ENCODE results near the gene AGPS.

AGPS gene

DNA sequence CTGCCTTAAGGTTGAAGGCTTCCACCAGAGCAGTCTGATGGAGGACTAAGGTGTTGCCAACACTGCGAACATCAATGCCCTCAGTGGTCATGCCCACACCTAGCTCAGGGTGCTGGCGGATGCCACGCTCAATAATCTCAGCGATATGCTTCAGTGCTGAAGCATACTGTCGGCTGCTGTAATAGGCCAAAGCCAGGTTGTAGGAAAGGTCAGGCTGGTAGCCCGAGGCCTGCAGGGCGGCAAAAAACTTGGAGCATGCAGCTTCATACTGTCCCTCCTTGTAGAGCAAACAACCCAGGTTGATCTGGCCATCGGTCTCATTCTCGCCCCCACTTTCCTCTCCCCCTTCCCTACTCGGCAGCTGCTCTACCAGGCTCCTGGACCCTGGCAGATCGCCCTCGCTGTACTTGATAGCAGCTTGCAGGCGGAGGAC, 159.4 kb downstream of the AGPS start:
- no peak for DNase-seq (ENCODE audit: low read depth)

DNA sequence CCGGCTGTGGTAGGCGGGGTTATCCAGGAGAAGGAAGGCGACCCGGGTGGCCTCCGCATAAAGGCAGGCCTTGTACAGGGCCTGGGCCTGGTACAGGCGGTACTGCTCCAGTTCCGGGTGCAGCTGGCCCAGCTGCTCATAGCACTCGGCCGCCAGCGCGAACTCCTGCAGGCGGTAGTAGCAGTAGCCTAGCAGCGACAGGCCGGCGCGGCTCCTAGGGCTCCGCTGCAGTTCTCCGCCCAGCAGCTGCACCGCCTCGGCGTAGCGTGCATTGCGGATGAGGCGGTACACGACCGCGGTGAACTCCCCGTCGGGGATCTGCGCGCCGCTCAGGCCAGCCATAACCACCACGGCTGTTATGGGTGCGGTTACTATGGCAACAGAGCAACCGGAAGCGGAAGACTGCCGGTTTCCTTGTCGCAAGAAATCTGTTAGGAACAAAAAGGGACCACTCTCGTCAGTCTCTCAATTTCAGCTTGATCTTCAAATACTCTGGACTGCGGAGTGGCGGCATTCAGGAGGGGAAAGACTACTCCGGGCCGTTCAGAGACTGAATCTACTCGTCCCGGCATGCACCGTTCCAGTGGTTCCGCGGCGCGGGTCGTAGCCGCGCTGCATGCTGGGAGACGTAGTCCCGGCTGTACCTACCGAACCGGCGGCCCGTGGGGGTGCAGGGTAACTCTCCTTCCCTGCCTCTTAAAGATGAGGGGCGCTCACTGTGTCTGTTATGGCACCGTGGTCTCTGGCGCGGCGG, 160.0 kb downstream of the AGPS start:
- peak; percentile 77 for DNase-seq (ENCODE audit: low read depth)

DNA sequence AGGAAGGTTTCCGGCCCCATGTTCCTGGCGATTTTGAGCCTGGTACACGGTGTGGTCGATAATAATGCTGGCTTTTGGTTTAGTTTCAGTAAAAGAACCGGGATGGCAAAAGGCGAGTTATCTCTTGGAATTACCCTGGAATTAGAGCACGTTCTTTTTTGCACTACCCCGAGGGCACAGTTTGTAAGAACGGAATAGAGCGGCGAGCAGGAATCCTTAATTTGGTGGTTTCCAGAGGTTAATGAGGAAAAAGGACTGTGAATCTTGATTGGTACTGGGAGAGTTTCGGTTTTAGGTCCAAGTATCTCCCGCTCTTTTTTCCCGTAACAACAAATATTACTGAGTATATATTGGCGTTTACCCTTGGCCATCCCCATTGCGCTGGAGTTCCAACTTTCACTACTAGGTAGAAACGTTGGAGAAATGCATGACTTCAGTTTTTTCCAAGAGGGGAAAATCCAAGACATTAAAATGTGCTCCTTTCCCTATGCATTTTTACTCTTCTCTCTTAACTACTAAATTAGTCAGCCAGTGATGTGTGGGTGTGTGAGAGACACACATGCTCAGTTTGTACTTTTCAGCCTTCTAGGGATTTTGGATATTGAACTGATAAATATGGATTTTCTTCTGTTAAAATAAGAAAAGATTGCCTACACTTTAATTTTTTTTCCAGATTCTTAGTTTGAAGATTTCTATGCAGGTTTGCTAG, 160.8 kb downstream of the AGPS start:
- DNase-seq (ENCODE audit: low read depth): peak; percentile 18

DNA sequence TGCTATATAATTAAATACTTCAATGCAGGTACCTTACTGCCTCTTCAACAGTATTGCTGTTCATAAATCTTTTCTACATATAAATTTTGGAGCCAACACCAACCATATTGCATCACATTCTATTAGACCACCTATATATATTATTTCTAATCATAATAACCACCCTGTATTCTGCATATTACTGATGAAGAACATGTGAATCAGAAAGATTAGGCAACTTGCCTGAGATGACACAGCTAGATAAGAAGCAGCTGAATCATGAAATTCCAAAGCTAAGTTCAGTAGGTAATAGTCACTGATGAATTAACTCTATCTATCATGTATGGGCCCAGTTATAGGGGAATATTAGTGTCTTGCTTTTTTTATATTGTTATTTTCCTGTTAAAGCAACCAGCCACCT, 161.8 kb downstream of the AGPS start:
- DNase-seq (ENCODE audit: low read depth): no peak

- DNase-seq (ENCODE audit: low read depth): no peak
Measured at GRCh38 chr2:177556153-177556552, 163.6 kb downstream of the AGPS start.

- DNase-seq (ENCODE audit: low read depth): no peak
Measured at GRCh38 chr2:177557794-177558193, 165.2 kb downstream of the AGPS start.

GRCh38 chr2:177559638-177560037, 167.1 kb downstream of the AGPS start:
- no peak for DNase-seq (ENCODE audit: low read depth)

DNA sequence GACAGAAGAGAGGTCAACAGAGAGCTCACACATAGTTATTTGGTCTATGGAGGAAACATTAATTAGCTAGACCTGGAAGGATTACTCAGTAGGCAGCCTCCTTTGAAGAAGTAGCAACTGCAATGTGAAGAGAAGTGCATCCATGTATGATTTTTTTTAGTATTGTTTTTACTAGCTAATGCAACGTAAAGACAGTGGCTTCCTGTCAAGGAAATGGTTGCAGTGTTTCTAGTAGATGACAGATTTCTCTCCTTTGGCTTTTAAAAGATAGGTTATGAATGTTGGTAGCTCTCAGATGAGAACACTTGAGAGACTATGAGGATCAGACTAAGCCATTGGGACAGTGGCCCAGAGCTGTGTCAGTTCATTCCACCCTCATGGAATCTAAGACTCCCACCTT, 175.8 kb downstream of the AGPS start:
- no peak for DNase-seq (ENCODE audit: low read depth)

- no peak for DNase-seq (ENCODE audit: low read depth)
Measured at GRCh38 chr2:177568893-177569292, 176.3 kb downstream of the AGPS start.

GRCh38 chr2:177572236-177572671, 179.7 kb downstream of the AGPS start:
- DNase-seq (ENCODE audit: low read depth): no peak

DNA sequence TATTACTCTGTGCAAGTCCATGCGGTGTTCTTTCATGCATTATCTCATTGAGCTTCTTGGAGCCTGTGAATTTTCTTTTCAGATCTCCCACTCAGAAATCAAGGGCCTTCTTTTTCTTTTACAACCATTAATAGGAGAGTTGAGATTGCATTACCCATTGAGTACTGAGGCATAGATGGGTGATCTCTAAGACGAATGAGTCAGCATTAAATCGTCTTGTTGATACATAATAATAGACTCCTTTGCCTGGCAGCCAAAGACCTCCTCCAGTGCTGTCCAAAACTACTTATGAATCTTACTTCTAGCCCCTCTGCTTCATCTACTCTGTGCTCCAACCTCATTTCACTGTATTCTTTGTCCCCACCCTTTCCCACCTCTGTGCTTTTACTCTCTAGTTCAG, 180.5 kb downstream of the AGPS start:
- no peak for DNase-seq (ENCODE audit: low read depth)

GRCh38 chr2:177574356-177574755, 181.8 kb downstream of the AGPS start:
- no peak for DNase-seq (ENCODE audit: low read depth)

DNA sequence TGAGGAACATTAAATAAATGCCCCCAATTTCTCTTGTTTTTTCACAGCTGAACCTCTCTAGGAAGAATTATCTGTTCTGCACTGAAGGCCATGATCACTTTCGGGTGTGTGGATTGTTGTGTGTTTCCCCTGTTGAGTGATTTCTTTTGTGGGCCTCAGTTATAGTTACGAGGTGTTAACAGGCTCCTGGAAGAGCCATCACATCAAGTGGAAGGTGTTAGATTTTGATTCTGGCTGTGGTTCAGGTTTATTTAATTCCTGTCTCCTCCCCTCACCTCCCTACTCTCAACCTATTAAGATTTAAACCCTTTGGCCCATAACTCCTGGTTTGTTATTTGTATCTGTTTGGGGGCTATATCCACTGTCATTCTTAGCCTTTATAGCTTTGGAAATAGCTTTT, 182.8 kb downstream of the AGPS start:
- DNase-seq (ENCODE audit: low read depth): no peak

- DNase-seq (ENCODE audit: low read depth): no peak
Measured at GRCh38 chr2:177577075-177577474, 184.5 kb downstream of the AGPS start.

GRCh38 chr2:177578454-177578853, 185.9 kb downstream of the AGPS start:
- no peak for DNase-seq (ENCODE audit: low read depth)

GRCh38 chr2:177579486-177580036, 187.0 kb downstream of the AGPS start:
- DNase-seq (ENCODE audit: low read depth): no peak

GRCh38 chr2:177582000-177582399, 189.4 kb downstream of the AGPS start:
- no peak for DNase-seq (ENCODE audit: low read depth)

- no peak for DNase-seq (ENCODE audit: low read depth)
Measured at GRCh38 chr2:177584030-177584692, 191.6 kb downstream of the AGPS start.

GRCh38 chr2:177585234-177585863, 192.8 kb downstream of the AGPS start:
- no peak for DNase-seq (ENCODE audit: low read depth)

- no peak for DNase-seq (ENCODE audit: low read depth)
Measured at GRCh38 chr2:177586154-177586553, 193.6 kb downstream of the AGPS start.

DNA sequence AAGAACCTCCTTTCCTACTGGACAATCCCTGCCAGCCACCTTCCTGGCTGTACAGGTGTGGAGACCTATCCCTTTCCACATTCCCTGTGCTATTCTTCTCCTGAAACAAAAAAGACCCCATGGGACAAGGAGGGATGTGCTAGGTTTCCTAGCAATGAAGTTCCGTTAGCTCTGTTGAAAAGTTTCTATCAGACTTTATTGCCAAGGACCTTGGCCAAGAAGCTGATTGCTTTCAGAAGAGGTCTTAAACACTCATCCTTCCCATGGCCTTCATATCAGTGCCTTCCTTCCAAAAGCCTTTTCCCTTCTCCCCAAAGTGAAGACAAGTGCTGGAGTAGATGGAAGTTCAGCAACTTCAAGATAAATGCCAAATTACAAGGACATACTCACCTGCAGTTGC, 194.8 kb downstream of the AGPS start:
- DNase-seq (ENCODE audit: low read depth): no peak

DNA sequence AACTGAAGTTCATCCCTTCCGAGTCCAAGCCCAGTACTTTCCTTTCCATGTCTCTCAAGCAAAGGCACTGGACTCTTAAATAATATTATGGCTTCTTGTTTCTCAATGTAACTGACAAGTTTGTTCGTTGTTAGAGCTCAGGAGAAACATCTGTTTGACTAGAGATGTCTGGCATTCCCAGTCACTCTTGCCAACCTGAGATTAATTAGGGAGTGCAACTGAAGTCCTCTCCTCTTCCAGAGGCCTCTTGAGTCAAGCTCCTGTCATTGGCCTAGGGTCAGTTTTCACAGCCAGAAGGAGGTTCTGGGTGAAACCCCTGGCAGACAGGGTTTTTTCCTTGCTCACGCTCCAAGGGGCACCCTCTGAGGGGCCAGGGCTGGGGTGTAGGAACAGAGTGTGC, 196.1 kb downstream of the AGPS start:
- DNase-seq (ENCODE audit: low read depth): no peak

All from stromal cell of bone marrow (primary cell).